Subcutaneous abdominal adipose tissue (tissue), 5 donors: Measurements from ENCODE around the gene USP17L28.
"Not testable (repeated sequence)": the region's sequence is repeated elsewhere in the genome, so short reads cannot be mapped to it uniquely, and the experiment has no call there.

Experiments used
- H3K27ac ChIP-seq: one replicate; pipeline ENCODE4 v1.7.0; 2013; ENCODE audit warnings: low read depth, mild to moderate bottlenecking, inconsistent platforms, low read length, moderate library complexity
- H3K27me3 ChIP-seq, 5 donors: one replicate each; pipeline ENCODE4 v1.7.0; 2013; ENCODE audit warnings: low read length in 5 of 5, inconsistent platforms in 1 of 5; ENCODE audit not compliant: control insufficient read depth in 5 of 5, insufficient read depth in 4 of 5
- H3K36me3 ChIP-seq, 5 donors: one replicate each; pipeline ENCODE4 v1.7.0; 2013; ENCODE audit warnings: low read length in 5 of 5; ENCODE audit not compliant: control insufficient read depth in 5 of 5, insufficient read depth in 5 of 5
- H3K4me1 ChIP-seq, 5 donors: one replicate each; pipeline ENCODE4 v1.7.0; 2013; ENCODE audit warnings: low read length in 5 of 5, mild to moderate bottlenecking in 3 of 5, moderate library complexity in 1 of 5; ENCODE audit not compliant: control insufficient read depth in 5 of 5, insufficient read depth in 5 of 5
- H3K4me3 ChIP-seq, 5 donors: one replicate each; pipeline ENCODE4 v1.7.0; 2013; ENCODE audit warnings: low read length in 5 of 5, low read depth in 1 of 5
- H3K9ac ChIP-seq, 5 donors: one replicate each; pipeline ENCODE4 v1.7.0; 2013; ENCODE audit warnings: low read length in 5 of 5, mild to moderate bottlenecking in 4 of 5, moderate library complexity in 3 of 5
- H3K9me3 ChIP-seq, 5 donors: one replicate each; pipeline ENCODE4 v1.7.0; 2013; ENCODE audit warnings: low read length in 5 of 5; ENCODE audit not compliant: control insufficient read depth in 5 of 5
- donor health status: healthy.
- donor health status: healthy.
- donor health status: healthy.
- donor health status: healthy.
- donor health status: healthy.

Gene USP17L28

GRCh38 chr4:9348593-9348992, at the start of gene USP17L28:
Gene USP17L28 (plus strand): TSS chr4:9348893. CDS start chr4:9348893, 0 bp downstream.
- H3K36me3 ChIP-seq, H3K4me1 ChIP-seq, H3K9ac ChIP-seq, H3K27ac ChIP-seq, H3K27me3 ChIP-seq, H3K4me3 ChIP-seq, H3K9me3 ChIP-seq: not testable (repeated sequence)

GRCh38 chr4:9324191-9324590, 24.5 kb upstream of the USP17L28 start:
- not testable (repeated sequence) for H3K4me3 ChIP-seq, H3K27me3 ChIP-seq, H3K27ac ChIP-seq, H3K9ac ChIP-seq, H3K9me3 ChIP-seq, H3K4me1 ChIP-seq, H3K36me3 ChIP-seq

GRCh38 chr4:9324865-9325264, 23.8 kb upstream of the USP17L28 start, which contains the start of gene USP17L24:
Gene USP17L24 (plus strand): TSS chr4:9325165. CDS start chr4:9325165, 0 bp downstream.
- H3K27me3 ChIP-seq, H3K9me3 ChIP-seq, H3K4me1 ChIP-seq, H3K4me3 ChIP-seq, H3K9ac ChIP-seq, H3K36me3 ChIP-seq, H3K27ac ChIP-seq: not testable (repeated sequence)

- H3K4me3 ChIP-seq, H3K9me3 ChIP-seq, H3K27me3 ChIP-seq, H3K27ac ChIP-seq, H3K9ac ChIP-seq, H3K36me3 ChIP-seq, H3K4me1 ChIP-seq: not testable (repeated sequence)
These were observed 19.1 kb upstream of the USP17L28 start, which contains the start of gene USP17L25 for GRCh38 chr4:9329611-9330010. Gene USP17L25 (plus strand): TSS chr4:9329911. CDS start chr4:9329911, 0 bp downstream.

- not testable (repeated sequence) for H3K9ac ChIP-seq, H3K4me3 ChIP-seq, H3K27ac ChIP-seq, H3K9me3 ChIP-seq, H3K36me3 ChIP-seq, H3K27me3 ChIP-seq, H3K4me1 ChIP-seq
These were observed 14.3 kb upstream of the USP17L28 start, which contains the start of gene USP17L26 for GRCh38 chr4:9334358-9334757. Gene USP17L26 (plus strand): TSS chr4:9334658. CDS start chr4:9334658, 0 bp downstream.

GRCh38 chr4:9339103-9339502, 9.6 kb upstream of the USP17L28 start, which contains the start of gene USP17L5:
Gene USP17L5 (plus strand): TSS chr4:9339403. CDS start chr4:9339403, 0 bp downstream.
- not testable (repeated sequence) for H3K36me3 ChIP-seq, H3K9ac ChIP-seq, H3K9me3 ChIP-seq, H3K27me3 ChIP-seq, H3K4me1 ChIP-seq, H3K27ac ChIP-seq, H3K4me3 ChIP-seq

- not testable (repeated sequence) for H3K9ac ChIP-seq, H3K27me3 ChIP-seq, H3K4me3 ChIP-seq, H3K36me3 ChIP-seq, H3K4me1 ChIP-seq, H3K27ac ChIP-seq, H3K9me3 ChIP-seq
These were observed 4.8 kb upstream of the USP17L28 start, which contains the start of gene USP17L27 for GRCh38 chr4:9343848-9344247. Gene USP17L27 (plus strand): TSS chr4:9344148. CDS start chr4:9344148, 0 bp downstream.

- H3K9ac ChIP-seq, H3K9me3 ChIP-seq, H3K27ac ChIP-seq, H3K36me3 ChIP-seq, H3K4me1 ChIP-seq, H3K4me3 ChIP-seq, H3K27me3 ChIP-seq: not testable (repeated sequence)
These were observed 2.2 kb downstream of the USP17L28 start for GRCh38 chr4:9350866-9351265.

GRCh38 chr4:9353338-9353737, 4.6 kb downstream of the USP17L28 start, which contains the start of gene USP17L29:
Gene USP17L29 (plus strand): TSS chr4:9353638. CDS start chr4:9353638, 0 bp downstream.
- H3K9me3 ChIP-seq, H3K36me3 ChIP-seq, H3K27ac ChIP-seq, H3K27me3 ChIP-seq, H3K4me3 ChIP-seq, H3K4me1 ChIP-seq, H3K9ac ChIP-seq: not testable (repeated sequence)

GRCh38 chr4:9362829-9363228, 14.1 kb downstream of the USP17L28 start, which contains the start of gene USP17L30:
Gene USP17L30 (plus strand): TSS chr4:9363129. CDS start chr4:9363129, 0 bp downstream.
- not testable (repeated sequence) for H3K27ac ChIP-seq, H3K27me3 ChIP-seq, H3K4me1 ChIP-seq, H3K9ac ChIP-seq, H3K36me3 ChIP-seq, H3K9me3 ChIP-seq, H3K4me3 ChIP-seq

- not testable (repeated sequence) for H3K27me3 ChIP-seq, H3K4me1 ChIP-seq, H3K27ac ChIP-seq, H3K9ac ChIP-seq, H3K9me3 ChIP-seq, H3K36me3 ChIP-seq, H3K4me3 ChIP-seq
These were observed 31.2 kb downstream of the USP17L28 start for GRCh38 chr4:9379881-9380280.
